NCI-H1048 (cell line): Measurements from ENCODE around the gene PRXL2A.
"Not testable (repeated sequence)": the region's sequence is repeated elsewhere in the genome, so short reads cannot be mapped to it uniquely, and the experiment has no call there.

Experiments
- DNase-seq: peaks from one replicate; lab custom pipeline; 2025; lab: John Stamatoyannopoulos, UW

Gene PRXL2A

GRCh38 chr10:80462299-80462980, 54.1 kb downstream of the PRXL2A start:
- no peak for DNase-seq

- no peak for DNase-seq
Measured at GRCh38 chr10:80462981-80463741, 54.8 kb downstream of the PRXL2A start.

GRCh38 chr10:80463868-80464267, 55.5 kb downstream of the PRXL2A start:
- DNase-seq: no peak

GRCh38 chr10:80464557-80465450, 56.5 kb downstream of the PRXL2A start:
- no peak for DNase-seq

GRCh38 chr10:80465451-80465835, 57.1 kb downstream of the PRXL2A start:
- no peak for DNase-seq

GRCh38 chr10:80465839-80466590, 57.7 kb downstream of the PRXL2A start:
- no peak for DNase-seq

GRCh38 chr10:80466724-80467326, 58.5 kb downstream of the PRXL2A start:
- no peak for DNase-seq

GRCh38 chr10:80468002-80468401, 59.7 kb downstream of the PRXL2A start:
- DNase-seq: no peak

- DNase-seq: no peak
Measured at GRCh38 chr10:80468806-80469421, 60.6 kb downstream of the PRXL2A start.

- no peak for DNase-seq
Measured at GRCh38 chr10:80470266-80470665, 61.9 kb downstream of the PRXL2A start.

GRCh38 chr10:80471001-80471400, 62.6 kb downstream of the PRXL2A start:
- DNase-seq: no peak

- DNase-seq: no peak
Measured at GRCh38 chr10:80471715-80472233, 63.4 kb downstream of the PRXL2A start.

GRCh38 chr10:80472234-80473095, 64.1 kb downstream of the PRXL2A start:
- no peak for DNase-seq

- no peak for DNase-seq
Measured at GRCh38 chr10:80473096-80473657, 64.8 kb downstream of the PRXL2A start.

- DNase-seq: no peak
Measured at GRCh38 chr10:80473692-80474596, 65.6 kb downstream of the PRXL2A start.

- DNase-seq: no peak
Measured at GRCh38 chr10:80474597-80474910, 66.2 kb downstream of the PRXL2A start.

GRCh38 chr10:80474941-80475340, 66.6 kb downstream of the PRXL2A start:
- no peak for DNase-seq

GRCh38 chr10:80475641-80476040, 67.3 kb downstream of the PRXL2A start:
- DNase-seq: not testable (repeated sequence)

- no peak for DNase-seq
Measured at GRCh38 chr10:80476685-80477084, 68.3 kb downstream of the PRXL2A start.
